Stimulated activated CD4-positive, alpha-beta T cell treated with anti-CD3 and anti-CD28 coated beads, Interleukin-1b, Interleukin-23, amount 100 ng/mL, for 4 hours (primary cell): ENCODE measurements around the gene UBE2QL1.

Experiments
- DNase-seq, 2 donors: peaks; one replicate each; pipeline ENCODE4 v3.0.0-alpha.2; 2020; ENCODE audit warnings: low read depth in 2 of 2

UBE2QL1 gene

GRCh38 chr5:6527749-6528455 lies 79.2 kb downstream of the UBE2QL1 start:
- no peak for DNase-seq

GRCh38 chr5:6535594-6535993 lies 86.9 kb downstream of the UBE2QL1 start:
- DNase-seq, result no peak

GRCh38 chr5:6539060-6539459 lies 90.4 kb downstream of the UBE2QL1 start:
- DNase-seq, result no peak

- no peak for DNase-seq
Measured at GRCh38 chr5:6540111-6540827, 91.6 kb downstream of the UBE2QL1 start.

- no peak for DNase-seq
Measured at GRCh38 chr5:6541256-6542013, 92.8 kb downstream of the UBE2QL1 start.

- DNase-seq, result no peak
Measured at GRCh38 chr5:6542421-6543345, 94.0 kb downstream of the UBE2QL1 start.

- DNase-seq, result no peak
Measured at GRCh38 chr5:6543346-6543730, 94.7 kb downstream of the UBE2QL1 start.

GRCh38 chr5:6543830-6544560 lies 95.3 kb downstream of the UBE2QL1 start:
- no peak for DNase-seq
